H1 (cell line): Measurements from ENCODE around the gene ETF1.

Source experiments
- EZH2 ChIP-seq: fragments of 200-600 bp; sonication (generic); IDR thresholded peaks from 2 replicates; pipeline ENCODE4 v1.7.1; 2012; ENCODE audit warnings: low read depth, mild to moderate bottlenecking, moderate library complexity, low read length, inconsistent platforms; ENCODE audit not compliant: severe bottlenecking
- JUN ChIP-seq: IDR thresholded peaks from 2 replicates; pipeline ENCODE4 v1.6.1; 2011; ENCODE audit warnings: low read depth, mild to moderate bottlenecking, improper control_type of control experiment, low read length
- POLR2AphosphoS5 ChIP-seq: IDR thresholded peaks from 2 replicates; pipeline ENCODE4 v1.6.1; 2011; ENCODE audit warnings: low read depth, low read length
- YY1 ChIP-seq: IDR thresholded peaks from 2 replicates; pipeline ENCODE4 v1.6.1; 2011; ENCODE audit warnings: low read depth, mild to moderate bottlenecking, low read length
- TF ChIP-seq, protein P1 (sequence below), 3 experiments: IDR thresholded peaks; 1 replicate in 2 of 3; 2 replicates in 1 of 3; pipeline versions ENCODE4 v1.5.1 to v1.6.1; 2011; ENCODE audit warnings: low read length in 3 of 3, mild to moderate bottlenecking in 3 of 3, inconsistent platforms in 2 of 3, low read depth in 1 of 3, moderate library complexity in 1 of 3; ENCODE audit not compliant: insufficient read depth in 1 of 3; ENCODE audit errors: control extremely low read depth in 1 of 3

DNA sequence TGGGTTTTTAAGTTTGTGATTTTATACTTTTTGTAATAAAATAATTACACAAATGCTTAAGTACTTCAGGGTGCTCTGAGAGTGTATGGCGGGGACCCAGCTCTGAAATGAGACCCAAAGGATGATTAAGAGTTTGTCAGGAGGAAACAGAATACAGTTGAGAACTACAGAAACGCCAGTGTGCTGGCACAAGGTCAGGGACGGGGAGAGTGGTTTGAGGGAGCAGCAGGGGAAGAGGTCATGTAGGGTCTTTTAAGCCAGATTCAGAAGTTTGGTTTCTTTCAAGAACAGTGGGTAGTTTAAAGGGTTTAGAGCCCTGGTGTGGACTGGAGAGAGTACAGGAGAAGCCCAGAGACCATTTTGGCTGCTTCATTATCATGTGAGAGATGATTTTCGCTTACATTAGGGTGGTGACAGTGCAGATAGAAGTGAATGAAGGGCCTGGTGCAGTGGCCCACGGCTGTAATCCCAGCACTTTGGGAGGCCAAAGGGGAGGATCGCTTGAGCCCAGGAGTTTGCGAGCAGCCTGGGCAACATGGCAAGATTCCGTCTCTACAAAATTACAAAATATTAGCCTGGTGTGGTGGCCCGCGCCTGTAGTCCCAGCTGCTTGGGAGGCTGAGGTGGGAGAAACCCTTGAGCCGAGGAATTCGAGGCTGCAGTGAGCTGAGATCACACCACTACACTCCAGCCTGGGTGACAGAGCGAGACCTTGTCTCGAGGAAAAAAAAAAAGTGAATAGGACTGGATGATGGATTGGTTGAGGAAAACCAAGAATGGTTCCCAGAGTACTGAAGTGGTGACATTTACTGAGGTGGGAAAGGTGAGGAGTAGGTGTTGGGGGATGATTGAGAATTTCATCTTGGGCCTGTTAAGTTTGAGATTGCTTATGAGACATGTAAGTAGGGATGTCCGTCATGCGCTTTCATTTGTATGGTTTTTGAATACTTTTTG, 1.4 kb upstream of the ETF1 start:
- TF ChIP-seq YY1 (no peak), JUN (no peak), EZH2 (no peak), POLR2AphosphoS5 (no peak)
- TF ChIP-seq, protein P1, sequence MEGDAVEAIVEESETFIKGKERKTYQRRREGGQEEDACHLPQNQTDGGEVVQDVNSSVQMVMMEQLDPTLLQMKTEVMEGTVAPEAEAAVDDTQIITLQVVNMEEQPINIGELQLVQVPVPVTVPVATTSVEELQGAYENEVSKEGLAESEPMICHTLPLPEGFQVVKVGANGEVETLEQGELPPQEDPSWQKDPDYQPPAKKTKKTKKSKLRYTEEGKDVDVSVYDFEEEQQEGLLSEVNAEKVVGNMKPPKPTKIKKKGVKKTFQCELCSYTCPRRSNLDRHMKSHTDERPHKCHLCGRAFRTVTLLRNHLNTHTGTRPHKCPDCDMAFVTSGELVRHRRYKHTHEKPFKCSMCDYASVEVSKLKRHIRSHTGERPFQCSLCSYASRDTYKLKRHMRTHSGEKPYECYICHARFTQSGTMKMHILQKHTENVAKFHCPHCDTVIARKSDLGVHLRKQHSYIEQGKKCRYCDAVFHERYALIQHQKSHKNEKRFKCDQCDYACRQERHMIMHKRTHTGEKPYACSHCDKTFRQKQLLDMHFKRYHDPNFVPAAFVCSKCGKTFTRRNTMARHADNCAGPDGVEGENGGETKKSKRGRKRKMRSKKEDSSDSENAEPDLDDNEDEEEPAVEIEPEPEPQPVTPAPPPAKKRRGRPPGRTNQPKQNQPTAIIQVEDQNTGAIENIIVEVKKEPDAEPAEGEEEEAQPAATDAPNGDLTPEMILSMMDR (IDR thresholded peaks at IDR 0.05; ENCODE audit: control extremely low read depth in 1 of 3, insufficient read depth in 1 of 3, low read depth in 1 of 3, low read length in 3 of 3): no peak
